LHCN-M2 (cell line): Measurements from ENCODE around the gene PITPNM1. TPM values are rescaled to one million over a fixed set of nuclear protein-coding genes. Genes with fewer than 3 reads are reported as not detected.
"Not testable (repeated sequence)": the region's sequence is repeated elsewhere in the genome, so short reads cannot be mapped to it uniquely, and the experiment has no call there.

Source experiments
- DNase-seq: peaks from one replicate; pipeline ENCODE4 v3.0.0-alpha.2; 2012; ENCODE audit warnings: low read depth
- total RNA-seq: library from RNA; depleted of rRNA; stranded (reverse); fragments of >200 nt; gene quantifications from 2 replicates; pipeline ENCODE4 v1.2.3, GENCODE V29; 2014

The PITPNM1 gene
- total RNA-seq, 1 experiment from 2014 or later = 34.5 TPM

DNA sequence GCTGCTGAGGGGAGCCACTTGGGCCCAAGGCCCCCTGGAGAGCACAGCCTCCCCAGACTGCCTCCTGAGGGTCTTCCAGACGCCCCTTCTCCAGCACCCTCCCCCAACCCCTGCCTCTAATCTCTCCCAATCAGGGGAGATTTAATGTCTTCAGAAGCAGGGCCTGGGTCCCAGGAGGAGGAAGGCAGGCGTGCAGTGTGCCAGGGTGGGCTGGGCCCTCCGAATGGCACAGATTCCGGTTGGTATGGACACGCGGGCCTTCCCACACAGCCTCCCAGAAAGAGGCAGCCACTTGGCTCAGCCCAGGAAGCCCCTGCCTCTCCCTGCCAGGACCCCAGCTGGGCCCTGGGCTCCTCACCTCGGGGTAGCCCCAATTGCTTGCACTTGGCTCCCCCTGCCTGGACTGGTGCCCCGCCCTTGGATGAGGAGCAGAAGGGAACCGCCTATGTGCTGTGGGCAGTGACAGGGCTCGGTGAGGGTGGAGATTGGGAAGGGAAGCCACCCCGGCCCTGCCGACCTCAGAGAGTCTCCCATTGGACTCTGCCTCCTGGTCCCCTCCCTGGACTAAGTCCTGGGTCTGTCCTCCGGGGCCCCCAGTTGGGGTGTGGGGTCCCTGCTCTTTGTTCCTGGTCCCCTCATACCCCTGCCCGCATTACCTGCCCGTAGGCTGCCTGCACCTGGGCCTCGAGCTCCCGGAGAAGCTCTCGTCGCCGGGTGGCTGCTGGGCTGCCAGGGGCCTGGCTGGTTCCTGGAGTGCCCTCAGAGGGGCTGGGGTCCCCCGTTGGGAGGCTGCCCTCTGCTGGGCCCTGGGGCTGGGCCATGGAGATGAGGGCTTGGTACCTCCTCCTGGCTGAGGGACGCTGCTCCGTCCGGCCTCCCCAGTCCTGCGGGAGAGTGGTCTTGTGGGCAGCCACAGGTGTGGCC lies 18.7 kb upstream of the PITPNM1 start:
- no peak for DNase-seq

DNA sequence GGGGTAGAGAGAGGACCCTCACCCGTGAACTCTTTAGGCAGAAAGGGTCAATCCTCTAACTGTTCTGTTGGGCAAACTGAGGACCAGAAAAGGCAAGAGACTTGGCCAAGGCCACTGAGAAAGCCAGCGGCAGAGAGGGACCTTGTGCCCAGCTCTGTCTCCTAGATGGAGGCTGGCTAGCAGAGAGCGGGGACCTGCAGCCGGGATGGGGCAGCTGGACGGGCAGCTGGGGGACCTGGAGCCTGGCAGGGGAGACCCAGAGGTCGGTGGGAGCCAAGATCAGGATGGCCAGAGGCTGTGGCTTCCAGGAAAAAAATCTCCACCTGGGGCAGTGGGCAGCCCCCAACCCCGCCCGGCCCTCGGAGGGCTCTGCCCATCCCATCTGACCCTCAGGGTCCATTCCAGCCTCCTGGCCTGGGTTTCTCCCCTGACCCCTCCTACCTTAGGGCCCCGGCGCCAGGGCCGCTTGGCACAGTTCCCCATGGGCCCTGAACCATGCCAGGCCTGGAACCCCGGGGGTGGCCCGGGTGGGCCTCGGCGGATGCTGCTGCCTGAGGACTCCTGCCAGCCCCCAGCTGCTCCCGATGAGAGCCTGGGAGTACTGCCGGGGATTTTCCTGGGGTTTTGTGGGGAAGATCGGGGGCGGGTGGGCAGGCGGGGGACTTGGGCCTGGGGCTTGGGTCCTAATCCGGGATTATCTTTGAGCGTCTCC lies 17.8 kb upstream of the PITPNM1 start, which contains the start of gene CABP2:
TSS of gene CABP2 (minus strand) at position 603 of the 712 bp plus-strand sequence. CDS start at position 483, 120 bp downstream.
- DNase-seq = no peak

DNA sequence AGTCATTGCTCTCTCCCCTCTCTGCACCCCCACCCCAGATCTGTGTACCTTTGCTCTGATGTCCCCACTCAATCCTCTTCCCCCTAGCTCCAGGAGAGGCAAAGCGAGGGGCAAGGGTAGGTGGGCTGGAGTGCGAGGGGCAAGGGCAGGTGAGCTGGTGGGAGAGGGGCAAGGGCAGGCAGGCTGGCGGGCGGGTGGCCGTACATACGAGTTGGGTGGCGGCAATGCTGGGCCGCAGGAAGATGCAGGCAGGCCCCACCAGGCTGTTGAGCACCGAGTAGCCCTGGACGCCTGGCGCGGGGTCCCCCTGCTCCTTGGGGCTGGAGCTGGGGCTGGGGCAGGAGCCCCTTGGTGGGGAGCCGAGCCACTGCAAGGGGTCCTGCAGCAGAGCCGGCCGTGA lies 17.2 kb upstream of the PITPNM1 start:
- DNase-seq = no peak

DNA sequence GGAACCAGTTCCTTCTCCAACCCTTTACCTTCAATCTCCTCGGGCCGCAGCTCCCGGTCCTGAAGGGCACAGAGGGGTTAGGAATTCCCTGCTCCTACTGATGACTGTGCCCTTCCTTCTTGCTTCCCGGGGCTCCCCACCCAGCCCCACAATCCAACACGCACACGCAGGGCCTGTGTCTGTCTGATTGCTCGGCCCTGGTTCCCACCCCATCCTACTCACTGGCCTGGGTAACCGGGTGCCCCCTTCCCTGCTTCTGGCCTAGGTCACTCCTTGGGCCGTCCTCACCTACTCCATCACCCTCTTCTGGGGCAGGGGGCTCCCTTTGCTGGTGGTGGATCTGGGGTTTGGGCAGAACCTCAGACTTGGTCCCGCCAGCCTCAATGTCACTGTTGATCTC lies 16.8 kb upstream of the PITPNM1 start:
- DNase-seq = no peak

DNA sequence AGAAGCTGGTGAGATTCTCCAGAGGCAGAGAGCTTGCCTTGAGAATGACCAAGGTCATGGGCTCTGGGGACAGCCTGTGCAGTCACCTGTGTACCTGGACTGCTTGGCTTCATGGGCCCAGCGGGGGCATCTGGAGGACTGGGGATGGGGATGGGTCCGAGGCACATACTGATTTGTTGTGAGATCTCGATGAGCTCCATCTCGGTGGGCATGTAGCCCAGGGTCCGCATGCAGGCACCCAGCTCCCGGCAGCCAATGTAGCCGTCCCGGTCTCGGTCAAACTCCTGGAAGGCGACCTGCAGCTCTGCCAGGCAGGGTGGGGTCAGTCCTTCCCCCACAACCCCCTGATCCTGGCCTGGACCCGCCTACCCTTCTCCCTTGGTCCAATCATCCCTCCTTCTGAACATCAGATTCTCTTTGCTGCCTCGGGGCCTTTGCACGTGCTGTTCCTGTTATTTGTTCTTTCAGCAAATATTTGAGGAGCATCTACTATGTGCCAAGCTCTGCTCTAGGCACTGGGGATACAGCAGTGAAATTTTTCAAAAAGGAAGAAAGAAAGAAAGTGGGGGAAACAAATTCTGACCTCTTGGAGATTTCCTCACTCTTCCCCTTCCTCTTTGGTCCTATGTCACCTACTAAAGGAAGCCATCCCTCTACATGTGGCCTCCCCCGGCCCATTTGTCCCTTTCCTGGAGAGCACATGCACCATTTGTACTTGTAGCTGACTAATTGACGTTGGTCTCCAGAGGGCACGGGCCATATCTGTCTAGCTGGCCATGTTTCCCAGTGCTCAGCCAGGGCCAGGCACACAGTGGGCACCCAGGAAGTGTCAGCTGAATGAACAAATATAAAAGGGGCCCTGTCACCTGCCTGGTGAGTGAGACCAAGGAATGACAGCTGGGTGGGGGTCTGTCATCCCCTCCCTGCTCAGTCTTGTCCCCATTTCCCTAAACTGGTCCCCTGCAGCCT lies 16.0 kb upstream of the PITPNM1 start:
- DNase-seq = no peak

DNA sequence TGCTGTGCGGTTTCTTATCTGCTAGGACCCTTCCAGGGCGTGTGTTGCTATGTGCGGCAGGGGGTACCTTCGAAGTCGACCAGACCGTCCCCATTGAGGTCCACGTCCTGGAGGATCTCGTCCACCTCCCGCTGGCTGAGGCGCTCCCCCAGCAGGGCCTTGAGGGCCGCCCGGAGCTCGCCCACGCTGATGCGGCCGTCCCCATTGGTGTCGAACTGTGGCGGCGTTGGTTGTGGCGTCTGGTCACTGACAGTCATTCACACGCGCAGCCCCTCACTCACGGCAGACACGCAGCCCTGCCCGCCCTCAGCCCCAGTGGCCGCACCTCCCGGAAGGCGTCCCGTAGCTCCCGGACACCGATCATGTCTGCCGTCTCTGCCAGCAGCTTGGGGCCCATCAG lies 14.6 kb upstream of the PITPNM1 start:
- DNase-seq = no peak

DNA sequence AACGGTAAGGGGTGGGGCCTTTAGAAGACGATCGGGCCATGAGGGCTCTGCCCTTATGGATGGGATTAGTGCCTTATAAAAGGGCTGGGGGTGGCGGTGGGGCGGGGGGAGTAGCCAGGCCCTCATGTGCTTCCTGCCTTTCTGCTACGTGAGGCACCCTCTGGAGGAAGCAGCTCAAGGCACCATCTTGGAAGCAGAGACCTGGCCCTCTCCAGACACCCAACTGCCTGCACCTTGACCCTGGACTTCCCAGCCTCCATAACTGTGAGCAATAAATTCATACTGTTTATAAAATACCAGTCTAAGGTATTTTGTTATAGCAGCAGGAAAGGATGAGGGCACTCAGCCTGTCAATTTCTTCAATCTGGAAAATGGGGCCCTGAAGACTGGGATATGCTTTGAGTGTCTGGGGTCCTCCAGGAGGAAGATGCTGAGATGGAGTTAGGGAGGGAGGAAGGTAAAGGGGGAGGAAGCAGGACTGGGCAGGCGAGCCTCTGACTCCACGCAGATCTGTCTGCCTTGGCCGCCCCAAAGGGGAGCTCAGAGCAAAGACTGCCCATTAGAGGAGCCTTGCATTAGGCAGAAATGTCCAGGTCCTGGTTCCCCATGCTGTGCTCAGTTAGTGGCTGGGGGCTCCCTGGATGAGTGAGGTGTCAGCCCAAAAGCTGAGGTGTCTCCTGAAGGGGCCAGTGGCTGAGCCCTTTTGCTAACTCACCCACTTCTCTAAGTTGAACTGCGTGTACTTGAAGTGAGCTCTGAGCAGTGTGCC lies 12.8 kb upstream of the PITPNM1 start:
- DNase-seq = no peak

DNA sequence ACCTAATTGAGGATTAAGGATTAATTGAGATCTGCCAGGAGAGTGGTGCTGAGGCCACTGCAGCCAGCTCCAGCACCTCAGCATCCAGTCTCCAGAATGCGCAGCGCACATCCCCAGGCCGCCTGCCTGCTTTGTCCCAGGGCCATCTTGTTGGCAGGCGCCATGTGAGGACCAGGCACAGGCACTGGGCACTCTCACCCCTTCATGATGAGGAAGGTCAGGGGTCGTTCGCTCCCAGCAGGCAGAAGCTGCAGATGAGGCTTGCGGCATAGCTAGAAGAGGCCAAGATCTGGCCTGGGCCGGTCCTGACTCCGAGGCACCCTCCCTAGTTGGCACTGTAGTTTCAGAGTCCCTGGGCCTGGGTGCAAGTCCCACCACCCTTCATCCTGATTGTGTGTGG lies 11.6 kb upstream of the PITPNM1 start:
- no peak for DNase-seq

DNA sequence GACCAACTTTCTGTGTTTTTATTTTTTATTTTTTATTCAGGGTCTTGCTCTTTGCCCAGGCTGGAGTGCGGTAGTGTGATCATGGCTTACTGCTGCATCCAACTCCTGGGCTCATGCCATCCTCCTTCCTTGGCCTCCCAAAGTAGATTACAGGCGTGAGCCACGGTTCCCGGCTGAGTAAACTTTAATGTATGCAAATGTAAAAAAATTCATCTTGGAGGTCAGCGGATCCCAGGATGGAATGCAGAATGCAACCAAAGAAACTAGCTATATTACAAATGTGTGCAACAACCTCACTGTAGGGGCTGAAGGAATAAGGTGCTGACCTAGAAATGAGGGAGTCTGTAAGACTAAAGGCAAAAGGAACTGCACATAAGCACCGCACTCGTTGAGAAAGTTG lies 9.0 kb upstream of the PITPNM1 start:
- no peak for DNase-seq

DNA sequence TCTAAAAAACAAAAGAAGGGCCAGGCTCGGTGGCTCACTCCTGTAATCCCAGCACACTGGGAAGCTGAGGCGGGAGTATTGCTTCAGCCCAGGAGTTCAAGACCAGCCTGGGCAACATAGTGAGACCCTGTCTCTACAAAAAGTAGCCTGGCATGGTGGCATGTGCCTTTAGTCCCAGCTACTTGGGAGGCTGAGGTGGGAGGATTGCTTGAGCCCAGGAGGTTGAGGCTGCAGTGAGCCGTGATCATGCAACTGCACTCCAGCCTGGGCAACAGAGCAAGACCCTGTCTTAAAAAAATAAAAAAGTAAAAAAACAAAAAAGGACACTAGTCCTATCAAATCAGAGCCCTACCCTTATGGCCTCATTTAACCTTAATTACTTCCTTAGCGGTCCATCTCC lies 6.4 kb upstream of the PITPNM1 start:
- DNase-seq = not testable (repeated sequence)

DNA sequence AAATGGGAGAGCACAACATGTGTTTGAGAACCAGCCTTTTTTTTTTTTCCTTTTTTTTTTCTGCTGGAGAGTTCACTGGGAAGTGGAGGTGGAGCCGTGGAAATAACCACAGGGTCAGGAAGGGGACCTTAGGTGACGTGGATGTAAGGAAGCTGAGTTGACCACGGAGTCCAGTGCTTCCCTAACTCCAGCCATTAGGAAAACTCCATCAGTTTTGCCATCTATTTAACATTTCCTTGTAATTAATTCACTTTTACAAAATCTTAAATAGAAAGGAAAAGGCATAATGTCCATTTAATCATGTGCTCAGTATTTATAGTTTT lies 4.8 kb upstream of the PITPNM1 start:
- DNase-seq = peak; percentile 6

DNA sequence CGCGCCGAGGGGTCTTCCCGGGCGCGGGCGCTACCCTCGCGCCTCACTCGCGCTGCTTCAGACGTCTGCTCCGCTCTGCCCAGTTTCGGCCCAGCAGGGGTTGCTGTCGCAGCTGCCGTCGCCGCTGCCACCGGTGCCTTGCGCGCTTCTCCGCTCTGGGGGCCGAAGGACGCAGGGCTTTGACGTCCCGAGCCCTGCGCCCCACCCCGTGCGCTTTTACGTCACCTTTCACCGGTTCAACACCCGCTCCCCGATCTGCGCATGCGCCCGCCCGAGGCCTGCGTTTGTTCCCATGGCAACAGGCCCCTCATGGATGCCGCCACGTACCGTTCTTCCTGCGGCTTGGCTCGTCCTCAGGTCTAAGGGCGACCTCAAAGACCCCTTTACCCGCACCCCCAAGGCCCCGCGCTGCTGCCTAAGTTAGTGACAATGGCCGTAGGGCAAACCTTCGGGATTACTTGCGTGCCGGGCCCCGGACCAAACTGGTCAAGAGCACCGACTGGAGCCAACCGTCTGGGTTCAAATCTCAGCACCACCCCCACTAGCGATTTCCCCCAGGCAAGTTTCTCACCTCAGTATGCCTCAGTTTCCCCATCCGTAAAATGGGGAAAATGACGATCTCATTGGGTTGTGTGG lies 3.4 kb upstream of the PITPNM1 start:
- DNase-seq = peak; percentile 92

DNA sequence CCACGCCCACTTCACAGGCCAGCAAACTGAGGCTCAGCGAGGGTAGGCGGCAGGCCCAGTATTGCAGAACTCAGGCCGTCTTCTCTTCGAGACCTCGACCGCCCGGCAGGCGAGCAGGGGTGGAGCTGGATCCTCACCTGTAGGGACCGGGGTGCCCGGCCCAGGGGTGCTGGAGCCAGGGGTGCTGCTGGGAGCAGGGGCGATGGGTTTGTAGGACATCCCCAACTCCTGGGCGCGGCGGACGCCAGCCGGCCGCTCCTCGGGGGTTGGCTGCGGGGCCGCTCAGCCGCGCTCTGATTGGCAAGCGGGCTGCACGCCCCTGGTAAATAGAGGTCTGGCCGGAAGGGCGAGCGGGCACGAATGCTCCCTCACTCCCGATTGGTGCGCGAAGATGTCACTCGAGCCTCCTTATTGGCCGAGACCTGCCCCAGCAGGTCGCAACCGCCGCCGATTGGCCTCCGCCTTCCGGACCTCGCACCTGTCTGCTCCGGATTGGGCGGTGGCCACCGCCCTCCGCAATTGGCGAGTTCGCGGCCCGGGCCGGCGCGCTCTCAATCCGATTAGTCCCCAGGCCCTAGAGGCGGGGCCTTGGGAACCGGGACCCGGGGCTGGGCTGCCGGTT lies 2.8 kb upstream of the PITPNM1 start, which contains the start of gene CDK2AP2:
TSS of gene CDK2AP2 (minus strand) at position 299 of the 622 bp plus-strand sequence. CDS start at position 219, 80 bp downstream.
- peak; percentile 99 for DNase-seq

DNA sequence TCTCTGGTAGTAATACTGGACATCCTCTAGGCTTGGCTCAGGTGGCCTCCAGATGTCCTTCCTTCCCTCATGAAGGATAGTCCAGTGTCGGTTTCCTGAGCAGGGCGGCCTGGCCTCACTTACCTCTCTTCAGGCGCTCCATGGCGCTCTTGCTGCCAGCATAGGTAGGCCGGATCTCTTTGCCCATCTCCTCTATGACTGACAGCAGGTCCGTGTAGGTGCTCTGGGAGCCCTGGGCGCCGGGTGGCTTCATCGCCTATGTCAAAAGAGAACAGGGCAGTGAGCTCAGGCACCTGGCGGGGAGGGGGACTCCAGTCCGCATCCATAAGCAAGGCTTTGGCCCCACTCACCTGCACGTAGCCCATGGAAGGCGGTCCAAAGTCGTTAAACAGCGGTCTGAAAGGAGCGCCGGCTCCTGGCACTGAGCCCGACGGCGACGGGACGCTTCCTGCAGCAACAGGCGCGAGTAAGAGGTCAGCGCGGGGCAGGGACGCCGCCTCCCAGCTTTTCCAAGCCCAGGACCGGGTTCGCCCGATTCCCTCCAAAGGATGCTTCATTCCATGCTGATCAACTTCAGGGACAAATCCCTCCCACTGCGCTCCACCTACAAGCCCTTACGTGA lies 2.2 kb upstream of the PITPNM1 start:
- no peak for DNase-seq

DNA sequence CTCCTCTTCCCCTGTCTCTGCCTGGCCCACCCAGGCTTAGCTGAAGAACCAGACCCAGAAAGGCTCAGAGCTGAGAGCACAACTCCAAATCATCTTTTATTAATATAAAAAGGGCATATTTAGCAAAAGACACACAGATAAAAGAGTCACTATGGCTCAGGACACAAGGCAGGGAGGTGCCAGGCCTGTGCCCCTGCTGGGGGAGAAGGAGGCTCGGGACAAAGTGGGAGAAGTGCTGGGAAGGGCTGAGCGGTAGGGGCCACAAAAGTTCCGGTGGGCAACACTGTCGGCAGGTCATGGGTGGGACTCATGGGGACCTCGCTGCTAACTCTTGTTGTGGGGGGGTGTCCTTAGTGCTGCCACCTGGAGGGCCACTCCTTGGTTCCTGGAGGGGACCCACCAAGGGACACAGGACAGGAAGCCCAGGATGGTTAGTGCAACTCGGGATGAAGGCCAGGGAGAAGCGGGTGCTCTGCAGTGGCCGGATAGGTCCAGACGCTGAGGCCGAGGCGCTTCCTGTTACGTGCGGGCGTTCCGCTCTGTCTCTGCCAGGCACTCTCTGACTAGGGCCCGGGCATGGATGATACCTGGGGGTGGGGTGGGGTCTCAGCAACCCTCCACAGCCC lies 1.4 kb upstream of the PITPNM1 start:
- no peak for DNase-seq

DNA sequence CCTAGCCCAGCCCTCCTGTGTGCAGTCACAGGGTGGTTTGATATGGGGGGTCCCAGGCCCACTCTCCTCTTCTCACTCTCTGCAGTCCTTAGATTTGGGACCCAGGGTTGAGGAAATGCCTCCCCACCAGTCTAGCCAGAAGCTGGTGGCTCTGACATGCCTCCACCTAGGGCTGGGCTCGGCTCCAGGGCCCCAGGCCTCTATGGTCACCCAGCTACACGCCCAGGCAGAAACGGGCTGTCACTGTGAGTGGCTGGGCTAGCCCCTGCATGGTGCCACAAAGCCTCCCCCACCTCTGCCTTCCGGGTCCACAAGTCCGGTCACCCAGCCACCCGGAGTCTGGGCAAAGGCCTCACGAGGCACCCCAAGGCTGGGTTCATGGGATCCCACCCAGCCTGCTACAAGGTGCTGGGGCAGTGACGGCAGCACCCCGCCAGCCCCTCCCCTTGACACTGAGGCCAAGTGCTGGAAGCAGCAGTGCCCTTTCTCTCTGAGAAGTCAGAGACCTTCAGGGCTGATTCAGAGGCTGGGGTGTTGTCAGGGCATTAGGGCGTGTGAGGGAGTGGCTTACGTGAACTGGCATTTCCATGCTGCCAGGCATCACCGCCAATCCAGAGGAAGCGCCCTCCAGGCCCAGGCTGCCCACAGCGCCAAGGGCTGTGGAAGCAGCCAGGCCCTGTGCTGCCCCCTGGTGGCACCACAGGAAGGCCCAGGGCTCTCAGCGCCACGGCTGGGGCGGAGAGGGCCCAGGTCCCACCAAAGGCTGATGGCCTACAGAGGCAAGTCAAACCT lies 638 bp upstream of the PITPNM1 start:
- peak; percentile 97 for DNase-seq

DNA sequence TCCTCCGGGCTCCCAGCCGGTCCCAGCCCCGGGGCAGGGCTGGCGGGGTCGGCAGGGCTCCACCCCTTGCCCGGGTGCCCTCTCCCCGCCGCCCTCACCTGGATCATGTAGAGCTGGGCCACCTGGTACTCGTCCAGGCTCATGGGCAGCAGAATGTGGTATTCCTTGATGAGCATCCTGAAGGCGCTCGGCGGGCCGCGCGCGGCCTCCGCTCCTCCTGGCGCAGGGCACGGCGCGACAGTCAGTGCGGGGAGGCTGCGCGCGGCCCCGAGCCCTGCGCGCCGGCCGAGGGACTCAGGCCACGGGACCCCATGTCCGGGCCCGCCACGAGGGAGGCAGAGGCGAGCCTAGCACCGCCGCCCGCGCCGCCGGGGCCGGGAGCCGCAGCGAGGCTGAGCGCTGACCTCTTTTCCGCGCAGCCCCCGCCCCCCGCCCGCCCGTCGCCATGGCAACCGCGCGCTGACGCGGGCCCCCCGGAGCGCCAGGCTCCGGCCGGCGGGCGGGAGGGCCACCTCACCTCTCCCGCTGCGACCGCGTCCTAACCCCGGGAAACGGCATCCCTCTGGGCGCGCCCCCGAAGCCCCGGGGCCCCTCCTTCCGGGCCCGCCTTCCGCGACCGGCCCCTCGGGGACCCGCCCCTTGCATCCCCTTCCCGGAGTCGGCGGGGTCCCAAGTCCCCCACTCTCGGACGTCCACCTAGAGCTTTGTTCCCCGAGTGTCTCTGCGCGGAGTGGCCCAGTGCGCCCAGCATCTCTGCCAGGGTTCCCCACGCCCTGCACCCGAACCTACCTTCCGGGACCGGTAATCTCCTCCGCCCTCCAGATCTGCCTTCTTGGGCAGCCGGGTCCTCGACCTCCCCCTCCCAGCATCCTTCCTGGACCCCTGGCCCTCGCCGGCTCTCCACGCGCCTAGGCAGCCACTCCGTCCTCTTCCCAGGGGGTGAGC lies 886 bp downstream of the PITPNM1 start:
- DNase-seq = peak; percentile 8
